Nephron (organoid): ENCODE data around the gene KCNJ10.

Experiments used
- H3K27ac Mint-ChIP-seq, 3 experiments: 2 replicates each; pipeline ENCODE4 v1.8.0; 2020; ENCODE audit warnings: mixed read lengths in 3 of 3, mild to moderate bottlenecking in 2 of 3, moderate library complexity in 1 of 3
- H3K27me3 Mint-ChIP-seq: 2 replicates; pipeline ENCODE4 v1.8.0; 2021; ENCODE audit warnings: low read depth, mild to moderate bottlenecking, moderate library complexity, mixed read lengths
- H3K36me3 Mint-ChIP-seq: 2 replicates; pipeline ENCODE4 v1.8.0; 2020; ENCODE audit warnings: low read depth, mixed read lengths
- H3K4me1 Mint-ChIP-seq: 2 replicates; pipeline ENCODE4 v1.8.0; 2020; ENCODE audit warnings: mixed read lengths
- H3K4me3 Mint-ChIP-seq, 3 experiments: 2 replicates each; pipeline ENCODE4 v1.8.0; 2020; ENCODE audit warnings: mild to moderate bottlenecking in 3 of 3, mixed read lengths in 3 of 3, moderate library complexity in 2 of 3
- H3K9me3 Mint-ChIP-seq: 2 replicates; pipeline ENCODE4 v1.8.0; 2020; ENCODE audit warnings: mixed read lengths
- TF ChIP-seq, protein P1 (sequence below), 3 experiments: fragments of 200-600 bp; sonication (generic); IDR thresholded peaks; one replicate each; pipeline ENCODE4 v1.5.0; 2021; ENCODE audit warnings: antibody characterized with exemption in 3 of 3; ENCODE audit not compliant: unreplicated experiment in 3 of 3

KCNJ10 gene

GRCh38 chr1:160069460-160070231 lies at the start of gene KCNJ10:
Gene KCNJ10 (minus strand): TSS chr1:160070160. CDS start chr1:160042532, 27,628 bp downstream.
- H3K27ac Mint-ChIP-seq = peak within 1 kb of the TSS in 1 of 3 experiments; percentile 19
- no peaks in the 10 kb centered on the region for H3K9me3 Mint-ChIP-seq
- H3K4me1 Mint-ChIP-seq = peaks cover 18% of the 10 kb centered on the region
- TF ChIP-seq, protein P1, sequence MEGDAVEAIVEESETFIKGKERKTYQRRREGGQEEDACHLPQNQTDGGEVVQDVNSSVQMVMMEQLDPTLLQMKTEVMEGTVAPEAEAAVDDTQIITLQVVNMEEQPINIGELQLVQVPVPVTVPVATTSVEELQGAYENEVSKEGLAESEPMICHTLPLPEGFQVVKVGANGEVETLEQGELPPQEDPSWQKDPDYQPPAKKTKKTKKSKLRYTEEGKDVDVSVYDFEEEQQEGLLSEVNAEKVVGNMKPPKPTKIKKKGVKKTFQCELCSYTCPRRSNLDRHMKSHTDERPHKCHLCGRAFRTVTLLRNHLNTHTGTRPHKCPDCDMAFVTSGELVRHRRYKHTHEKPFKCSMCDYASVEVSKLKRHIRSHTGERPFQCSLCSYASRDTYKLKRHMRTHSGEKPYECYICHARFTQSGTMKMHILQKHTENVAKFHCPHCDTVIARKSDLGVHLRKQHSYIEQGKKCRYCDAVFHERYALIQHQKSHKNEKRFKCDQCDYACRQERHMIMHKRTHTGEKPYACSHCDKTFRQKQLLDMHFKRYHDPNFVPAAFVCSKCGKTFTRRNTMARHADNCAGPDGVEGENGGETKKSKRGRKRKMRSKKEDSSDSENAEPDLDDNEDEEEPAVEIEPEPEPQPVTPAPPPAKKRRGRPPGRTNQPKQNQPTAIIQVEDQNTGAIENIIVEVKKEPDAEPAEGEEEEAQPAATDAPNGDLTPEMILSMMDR (IDR thresholded peaks at IDR 0.05; ENCODE audit: unreplicated experiment in 3 of 3) = no peak
- H3K4me3 Mint-ChIP-seq = peak within 1 kb of the TSS; percentile 85 to 90 (median 88)
- H3K36me3 Mint-ChIP-seq = no peaks in the 10 kb centered on the region
- H3K27me3 Mint-ChIP-seq = peaks cover 63% of the 10 kb centered on the region

DNA sequence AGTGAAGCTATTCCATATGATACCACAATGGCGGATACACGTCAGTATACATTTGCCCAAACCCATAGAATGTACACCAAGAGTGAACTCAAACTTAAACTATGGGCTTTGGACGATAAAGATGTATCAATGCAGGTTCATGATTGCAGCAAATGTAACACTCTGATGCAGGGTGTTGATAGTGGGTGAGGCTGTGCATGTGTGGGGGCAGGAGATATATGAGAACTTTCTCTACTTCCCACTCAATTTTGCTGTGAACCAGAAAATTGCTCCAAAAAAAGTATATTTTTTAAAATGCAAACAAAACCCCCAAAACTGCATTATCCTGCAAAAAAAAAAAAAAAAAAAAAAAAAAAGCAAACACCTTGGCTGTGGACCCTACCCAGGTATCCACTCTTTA lies 49.0 kb upstream of the KCNJ10 start:
- TF ChIP-seq, protein P1 (IDR thresholded peaks at IDR 0.05; ENCODE audit: unreplicated experiment in 3 of 3) = no peak
- Mint-ChIP-seq H3K4me1 (peaks cover 55% of the 10 kb centered on the region), H3K9me3 (no peaks in the 10 kb centered on the region), H3K27ac (peak overlapping the region; percentile 23 to 65 (median 60)), H3K4me3 (peak overlapping the region in 1 of 3 experiments; percentile 93), H3K36me3 (no peaks in the 10 kb centered on the region), H3K27me3 (no peaks in the 10 kb centered on the region)

- TF ChIP-seq, protein P1 (IDR thresholded peaks at IDR 0.05; ENCODE audit: unreplicated experiment in 3 of 3) = no peak
- Mint-ChIP-seq H3K27me3 (no peaks in the 10 kb centered on the region), H3K36me3 (no peaks in the 10 kb centered on the region), H3K9me3 (no peaks in the 10 kb centered on the region), H3K4me3 (peak overlapping the region; percentile 56 to 93 (median 70)), H3K4me1 (peaks cover 65% of the 10 kb centered on the region), H3K27ac (peak overlapping the region; percentile 23 to 73 (median 60))
Measured at GRCh38 chr1:160117709-160118183, 47.8 kb upstream of the KCNJ10 start.

GRCh38 chr1:160117300-160117699 lies 47.3 kb upstream of the KCNJ10 start:
- H3K4me1 Mint-ChIP-seq = peaks cover 70% of the 10 kb centered on the region
- TF ChIP-seq, protein P1 (IDR thresholded peaks at IDR 0.05; ENCODE audit: unreplicated experiment in 3 of 3) = no peak
- H3K36me3 Mint-ChIP-seq = no peaks in the 10 kb centered on the region
- peak overlapping the region; percentile 76 to 93 (median 86) for H3K4me3 Mint-ChIP-seq
- peak overlapping the region; percentile 23 to 73 (median 60) for H3K27ac Mint-ChIP-seq
- no peaks in the 10 kb centered on the region for H3K9me3 Mint-ChIP-seq
- H3K27me3 Mint-ChIP-seq = no peaks in the 10 kb centered on the region

GRCh38 chr1:160116283-160117147 lies 46.6 kb upstream of the KCNJ10 start:
- peaks cover 74% of the 10 kb centered on the region for H3K4me1 Mint-ChIP-seq
- H3K27ac Mint-ChIP-seq = peak overlapping the region; percentile 23 to 84 (median 73)
- H3K4me3 Mint-ChIP-seq = peak overlapping the region; percentile 76 to 93 (median 86)
- H3K36me3 Mint-ChIP-seq = no peaks in the 10 kb centered on the region
- H3K27me3 Mint-ChIP-seq = no peaks in the 10 kb centered on the region
- H3K9me3 Mint-ChIP-seq = no peaks in the 10 kb centered on the region
- TF ChIP-seq, protein P1 (IDR thresholded peaks at IDR 0.05; ENCODE audit: unreplicated experiment in 3 of 3) = no peak
